HG02884 (cell line): ENCODE data around the gene ARMH3.
"Not testable (repeated sequence)": the region's sequence is repeated elsewhere in the genome, so short reads cannot be mapped to it uniquely, and the experiment has no call there.

ENCODE experiments used
- ATAC-seq: cut with Tn5 transposase; IDR thresholded peaks from one replicate; pipeline ENCODE4 v1.9.1; 2021; ENCODE audit warnings: mild to moderate bottlenecking, moderate library complexity; ENCODE audit not compliant: unreplicated experiment

The ARMH3 gene

GRCh38 chr10:101993651-101994200 lies 62.2 kb downstream of the ARMH3 start:
- ATAC-seq, result no peak

GRCh38 chr10:101993221-101993620 lies 62.8 kb downstream of the ARMH3 start:
- ATAC-seq, result no peak

GRCh38 chr10:101987136-101987535 lies 68.8 kb downstream of the ARMH3 start:
- no peak for ATAC-seq

- no peak for ATAC-seq
These were observed 69.4 kb downstream of the ARMH3 start for GRCh38 chr10:101986624-101986971.

GRCh38 chr10:101980677-101981076 lies 75.3 kb downstream of the ARMH3 start:
- not testable (repeated sequence) for ATAC-seq

- ATAC-seq, result no peak
These were observed 81.6 kb downstream of the ARMH3 start for GRCh38 chr10:101974091-101974971.

- no peak for ATAC-seq
These were observed 83.2 kb downstream of the ARMH3 start for GRCh38 chr10:101972761-101973160.

- ATAC-seq, result no peak
These were observed 86.5 kb downstream of the ARMH3 start for GRCh38 chr10:101969412-101969922.

- ATAC-seq, result no peak
These were observed 87.0 kb downstream of the ARMH3 start for GRCh38 chr10:101968940-101969321.

- no peak for ATAC-seq
These were observed 87.6 kb downstream of the ARMH3 start for GRCh38 chr10:101968286-101968939.

- ATAC-seq, result no peak
These were observed 88.3 kb downstream of the ARMH3 start for GRCh38 chr10:101967713-101968112.

- ATAC-seq, result no peak
These were observed 88.9 kb downstream of the ARMH3 start for GRCh38 chr10:101967119-101967518.

GRCh38 chr10:101965075-101965765 lies 90.8 kb downstream of the ARMH3 start:
- ATAC-seq, result no peak

- ATAC-seq, result no peak
These were observed 94.1 kb downstream of the ARMH3 start for GRCh38 chr10:101961591-101962498.

- no peak for ATAC-seq
These were observed 95.0 kb downstream of the ARMH3 start for GRCh38 chr10:101960879-101961395.

GRCh38 chr10:101959346-101959916 lies 96.5 kb downstream of the ARMH3 start:
- ATAC-seq, result no peak

GRCh38 chr10:101958691-101959090 lies 97.3 kb downstream of the ARMH3 start:
- ATAC-seq, result no peak

GRCh38 chr10:101956898-101957297 lies 99.1 kb downstream of the ARMH3 start:
- no peak for ATAC-seq

GRCh38 chr10:101956117-101956516 lies 99.9 kb downstream of the ARMH3 start:
- no peak for ATAC-seq

- ATAC-seq, result no peak
These were observed 103.8 kb downstream of the ARMH3 start for GRCh38 chr10:101952191-101952590.
